ENCODE measurements around the gene PIBF1. TPM values are rescaled to one million over a fixed set of nuclear protein-coding genes. Genes with fewer than 3 reads are reported as not detected.

PIBF1 gene
- total RNA-seq, 4 donors from 2014 or later: 8.2 to 30.8 (median 14.3) TPM

GRCh38 chr13:72970956-72971355 lies 189.0 kb downstream of the PIBF1 start:
- Histone ChIP-seq H3K4me3 (peak overlapping the region in 1 of 4 donors; percentile 2), H3K36me3 (no peaks in the 10 kb centered on the region), H3K27ac (peak overlapping the region; percentile 60 to 73 (median 69)), H3K4me1 (peaks cover 0 to 18% (median 3%) of the 10 kb centered on the region in 4 donors), H3K9me3 (no peaks in the 10 kb centered on the region), H3K27me3 (no peaks in the 10 kb centered on the region)
- 62% methylated on average over 5 of the region's 5 CpGs for WGBS, 2 donors (ENCODE audit: low coverage in 1 of 2)
- no peak for DNase-seq
- intact Hi-C loops (cut with DNase I; ENCODE audit: low total_unique reads): loop anchor here (10.0 kb wide), 1 partner anchor 1396 kb away; no protein-coding TSS in a partner anchor
- TF ChIP-seq POLR2A (IDR thresholded peaks at IDR 0.05) (no peak), CTCF (IDR thresholded peaks at IDR 0.05) (no peak), POLR2AphosphoS5 (IDR thresholded peaks at IDR 0.05) (no peak), EP300 (IDR thresholded peaks at IDR 0.05; ENCODE audit: low read depth) (no peak)
- in situ Hi-C loops (cut with MboI; ENCODE audit: low pct_ligation_motif_present in 1 of 4, low pct_unique_long_range_greater_than_20kb in 1 of 4, low sequenced_read_pairs in 3 of 4): no loop called here

DNA sequence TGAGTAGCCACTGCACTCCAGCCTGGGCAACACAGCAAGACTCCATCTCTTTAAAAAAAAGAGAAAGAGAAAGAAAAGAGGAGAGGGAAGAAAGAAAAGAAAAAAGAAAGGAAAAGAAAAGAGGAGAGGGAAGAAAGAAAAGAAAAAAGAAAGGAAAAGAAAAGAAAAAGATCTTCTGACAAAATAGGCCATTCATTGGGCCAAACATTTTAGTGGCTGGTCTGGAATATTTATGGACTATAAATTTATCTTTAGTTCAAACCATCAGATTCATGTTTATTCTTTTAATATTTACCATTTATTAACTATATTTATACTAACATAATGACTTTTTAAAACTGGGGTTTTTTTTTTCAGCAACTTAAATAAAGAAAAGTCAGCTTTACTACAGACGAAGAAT lies 191.3 kb downstream of the PIBF1 start:
- intact Hi-C loops (cut with DNase I; ENCODE audit: low total_unique reads): loop anchor here (10.0 kb wide), 1 partner anchor 1398 kb away; no protein-coding TSS in a partner anchor
- H3K27ac ChIP-seq: no peak overlapping the region
- H3K4me1 ChIP-seq: peaks cover 0 to 18% (median 3%) of the 10 kb centered on the region in 4 donors
- in situ Hi-C loops (cut with MboI; ENCODE audit: low pct_ligation_motif_present in 1 of 4, low pct_unique_long_range_greater_than_20kb in 1 of 4, low sequenced_read_pairs in 3 of 4): no loop called here
- H3K36me3 ChIP-seq: no peaks in the 10 kb centered on the region
- 98 to 100% methylated on average over 1 of the region's 1 CpG for WGBS, 2 donors (ENCODE audit: low coverage in 1 of 2)
- TF ChIP-seq POLR2AphosphoS5 (IDR thresholded peaks at IDR 0.05): no peak
- TF ChIP-seq EP300 (IDR thresholded peaks at IDR 0.05; ENCODE audit: low read depth): no peak
- no peak for TF ChIP-seq CTCF (IDR thresholded peaks at IDR 0.05)
- no peak for TF ChIP-seq POLR2A (IDR thresholded peaks at IDR 0.05)
- H3K27me3 ChIP-seq: no peaks in the 10 kb centered on the region
- H3K4me3 ChIP-seq: no peak overlapping the region
- H3K9me3 ChIP-seq: no peaks in the 10 kb centered on the region
- DNase-seq: no peak

GRCh38 chr13:72983085-72983768 lies 201.3 kb downstream of the PIBF1 start:
- intact Hi-C loops (cut with DNase I; ENCODE audit: low total_unique reads): no loop called here
- TF ChIP-seq POLR2AphosphoS5 (IDR thresholded peaks at IDR 0.05): peak in 1 of 3 donors; percentile 10
- TF ChIP-seq CTCF (IDR thresholded peaks at IDR 0.05): no peak
- 47 to 49% methylated on average over 4 to 5 of the region's 5 CpGs for WGBS, 2 donors (ENCODE audit: low coverage in 1 of 2)
- Histone ChIP-seq H3K27me3 (no peaks in the 10 kb centered on the region), H3K4me3 (no peak overlapping the region), H3K9me3 (no peaks in the 10 kb centered on the region), H3K4me1 (peaks cover 0 to 12% (median 4%) of the 10 kb centered on the region in 4 donors), H3K36me3 (no peaks in the 10 kb centered on the region), H3K27ac (peak overlapping the region; percentile 23 to 61 (median 50))
- in situ Hi-C loops (cut with MboI; ENCODE audit: low pct_ligation_motif_present in 1 of 4, low pct_unique_long_range_greater_than_20kb in 1 of 4, low sequenced_read_pairs in 3 of 4): no loop called here
- peak; percentile 45 for DNase-seq

DNA sequence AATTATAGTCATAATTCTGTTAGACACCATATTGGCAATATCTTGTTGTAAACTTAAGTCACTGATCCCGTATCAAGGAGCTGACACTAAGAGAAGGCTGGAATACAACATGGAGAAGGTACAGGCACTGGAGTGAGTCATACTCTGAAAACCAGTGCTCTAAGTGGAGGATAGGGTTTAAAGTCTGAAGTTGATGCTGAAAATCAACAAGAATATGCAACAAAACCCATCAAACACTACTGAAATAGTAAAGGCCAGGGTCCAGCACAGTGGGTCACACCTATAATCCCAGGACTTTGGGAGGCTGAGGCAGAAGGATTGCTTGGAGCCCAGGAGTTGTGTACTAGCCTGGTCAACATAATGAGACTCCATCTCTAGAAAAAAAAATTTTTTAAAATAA lies 203.7 kb downstream of the PIBF1 start:
- in situ Hi-C loops (cut with MboI; ENCODE audit: low pct_ligation_motif_present in 1 of 4, low pct_unique_long_range_greater_than_20kb in 1 of 4, low sequenced_read_pairs in 3 of 4): no loop called here
- no peaks in the 10 kb centered on the region for H3K36me3 ChIP-seq
- H3K4me1 ChIP-seq: peaks cover 0 to 12% (median 4%) of the 10 kb centered on the region in 4 donors
- 83 to 91% methylated on average over 1 of the region's 1 CpG for WGBS, 2 donors (ENCODE audit: low coverage in 1 of 2)
- H3K9me3 ChIP-seq: no peaks in the 10 kb centered on the region
- TF ChIP-seq EP300 (IDR thresholded peaks at IDR 0.05; ENCODE audit: low read depth) (no peak), POLR2A (IDR thresholded peaks at IDR 0.05) (no peak), POLR2AphosphoS5 (IDR thresholded peaks at IDR 0.05) (no peak)
- H3K27ac ChIP-seq: no peak overlapping the region
- no peak for DNase-seq
- H3K27me3 ChIP-seq: no peaks in the 10 kb centered on the region
- intact Hi-C loops (cut with DNase I; ENCODE audit: low total_unique reads): no loop called here
- H3K4me3 ChIP-seq: no peak overlapping the region

All from transverse colon (tissue), 4 donors.